GM10248 (cell line): ENCODE measurements around the gene TEX2.

Source experiments
- CTCF ChIA-PET: fragments of 300-600 bp; sonication (Branson Sonifier 250); formaldehyde crosslinking; extraction: SDS; loops from one replicate; lab custom pipeline; 2021; ENCODE audit warnings: antibody characterized with exemption; lab: Yijun Ruan, JAX
- POLR2A ChIA-PET: fragments of 350-650 bp; sonication (Branson Sonifier 250); formaldehyde crosslinking; extraction: SDS; loops from one replicate; lab custom pipeline; 2020; ENCODE audit warnings: antibody characterized with exemption; lab: Yijun Ruan, JAX
- DNase-seq: peaks from one replicate; pipeline ENCODE4 v3.0.0; 2012; ENCODE audit errors: extremely low spot score
- TF ChIP-seq, protein P1 (sequence below): IDR thresholded peaks from 2 replicates; pipeline ENCODE4 v1.5.1; 2012; ENCODE audit warnings: mild to moderate bottlenecking, low read depth; ENCODE audit errors: extremely low read depth, missing control alignments, control extremely low read depth

Gene TEX2

DNA sequence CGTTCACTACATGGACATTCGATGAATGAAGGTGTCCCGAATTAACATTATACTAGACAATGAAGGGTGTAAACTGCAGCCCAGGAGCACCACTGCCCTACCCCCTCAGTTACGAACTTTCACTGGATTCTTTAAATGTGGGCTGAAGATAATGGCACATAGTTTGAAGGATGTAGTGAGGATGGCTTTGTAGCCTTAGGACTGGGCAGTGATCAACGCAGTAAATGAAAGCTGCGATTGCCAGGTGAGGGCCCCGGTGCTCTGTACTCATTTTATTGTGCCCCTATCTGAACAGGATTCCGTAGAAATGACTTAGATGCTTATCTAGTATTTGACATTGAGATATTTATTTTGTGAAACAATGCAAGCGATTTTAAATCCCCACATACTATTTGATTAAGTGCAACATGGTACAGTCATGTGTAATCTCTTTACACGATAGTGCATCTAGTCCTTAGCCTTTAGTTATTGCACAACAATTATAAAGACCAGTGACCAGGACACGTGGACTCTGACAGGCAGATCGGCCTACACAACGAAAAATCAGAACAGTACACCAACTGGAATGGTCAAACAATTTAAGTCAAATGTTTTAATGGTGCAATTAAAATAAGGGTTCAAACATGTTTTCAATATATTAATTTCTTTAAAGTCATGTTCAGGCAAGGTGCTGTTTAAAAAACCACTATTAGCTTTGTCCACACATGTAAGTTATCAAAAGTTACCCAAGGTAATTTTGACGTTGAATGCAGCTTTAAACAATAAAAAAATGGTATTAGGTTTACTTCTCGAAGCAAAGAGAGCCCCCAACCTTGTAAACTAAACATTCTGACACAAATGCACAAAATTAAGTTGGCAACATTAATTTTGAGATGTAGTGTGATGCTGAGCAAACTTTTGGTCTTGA, 115.7 kb downstream of the TEX2 start:
- POLR2A ChIA-PET, result interaction anchor here (0.5 to 2.2 kb wide), 5 partner anchors 8 to 403 kb away, joined by 3 to 15 read pairs (median 5); no protein-coding TSS in a partner anchor
- CTCF ChIA-PET, result interaction anchor here (1.0 to 4.0 kb wide), 8 partner anchors 9 to 344 kb away, joined by 3 to 32 read pairs (median 6); no protein-coding TSS in a partner anchor
- no peak for DNase-seq
- TF ChIP-seq, protein P1, sequence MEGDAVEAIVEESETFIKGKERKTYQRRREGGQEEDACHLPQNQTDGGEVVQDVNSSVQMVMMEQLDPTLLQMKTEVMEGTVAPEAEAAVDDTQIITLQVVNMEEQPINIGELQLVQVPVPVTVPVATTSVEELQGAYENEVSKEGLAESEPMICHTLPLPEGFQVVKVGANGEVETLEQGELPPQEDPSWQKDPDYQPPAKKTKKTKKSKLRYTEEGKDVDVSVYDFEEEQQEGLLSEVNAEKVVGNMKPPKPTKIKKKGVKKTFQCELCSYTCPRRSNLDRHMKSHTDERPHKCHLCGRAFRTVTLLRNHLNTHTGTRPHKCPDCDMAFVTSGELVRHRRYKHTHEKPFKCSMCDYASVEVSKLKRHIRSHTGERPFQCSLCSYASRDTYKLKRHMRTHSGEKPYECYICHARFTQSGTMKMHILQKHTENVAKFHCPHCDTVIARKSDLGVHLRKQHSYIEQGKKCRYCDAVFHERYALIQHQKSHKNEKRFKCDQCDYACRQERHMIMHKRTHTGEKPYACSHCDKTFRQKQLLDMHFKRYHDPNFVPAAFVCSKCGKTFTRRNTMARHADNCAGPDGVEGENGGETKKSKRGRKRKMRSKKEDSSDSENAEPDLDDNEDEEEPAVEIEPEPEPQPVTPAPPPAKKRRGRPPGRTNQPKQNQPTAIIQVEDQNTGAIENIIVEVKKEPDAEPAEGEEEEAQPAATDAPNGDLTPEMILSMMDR, result no peak

DNA sequence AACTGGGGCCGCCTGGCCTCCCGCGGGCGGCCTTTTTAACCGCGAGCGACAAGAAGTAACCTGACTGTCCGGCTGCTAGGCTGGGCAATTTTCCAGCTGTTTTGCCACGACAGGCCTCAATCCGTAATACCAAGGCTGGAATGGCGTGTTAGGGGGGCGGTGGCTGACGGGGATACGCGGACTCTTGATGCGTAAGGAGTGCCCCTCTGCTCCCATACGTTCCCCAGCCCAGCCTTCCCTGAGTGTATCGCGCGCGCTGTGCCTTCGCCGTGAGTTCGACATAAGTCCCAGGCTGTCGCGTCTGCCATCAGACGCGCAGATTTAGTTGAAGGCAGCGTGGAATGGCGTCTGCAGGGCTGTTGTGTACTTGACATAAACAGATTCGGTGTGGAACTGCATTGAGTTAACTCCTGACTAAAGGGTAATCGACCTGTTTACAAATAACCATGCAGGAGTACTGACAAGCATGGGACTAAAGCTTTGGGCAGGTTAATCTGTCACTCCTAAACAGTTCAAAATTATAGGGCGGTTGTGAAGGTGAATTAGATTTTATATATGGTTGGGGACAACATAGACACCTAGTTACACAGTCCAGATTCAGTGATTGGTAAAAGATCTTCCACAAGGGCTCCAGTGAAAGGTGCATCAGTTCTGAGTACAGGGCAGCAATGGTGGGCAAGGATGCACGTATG, 116.5 kb downstream of the TEX2 start:
- ChIA-PET CTCF (interaction anchor here (0.6 to 6.4 kb wide), 7 partner anchors 14 to 135 kb away, joined by 3 to 65 read pairs (median 7); partner anchors contain the start of gene ERN1), POLR2A (interaction anchor here (0.6 to 2.2 kb wide), 29 partner anchors 9 to 404 kb away, joined by 3 to 45 read pairs (median 5); partner anchors contain the start of genes ERN1, ICAM2 and TEX2)
- TF ChIP-seq, protein P1, result no peak
- no peak for DNase-seq

DNA sequence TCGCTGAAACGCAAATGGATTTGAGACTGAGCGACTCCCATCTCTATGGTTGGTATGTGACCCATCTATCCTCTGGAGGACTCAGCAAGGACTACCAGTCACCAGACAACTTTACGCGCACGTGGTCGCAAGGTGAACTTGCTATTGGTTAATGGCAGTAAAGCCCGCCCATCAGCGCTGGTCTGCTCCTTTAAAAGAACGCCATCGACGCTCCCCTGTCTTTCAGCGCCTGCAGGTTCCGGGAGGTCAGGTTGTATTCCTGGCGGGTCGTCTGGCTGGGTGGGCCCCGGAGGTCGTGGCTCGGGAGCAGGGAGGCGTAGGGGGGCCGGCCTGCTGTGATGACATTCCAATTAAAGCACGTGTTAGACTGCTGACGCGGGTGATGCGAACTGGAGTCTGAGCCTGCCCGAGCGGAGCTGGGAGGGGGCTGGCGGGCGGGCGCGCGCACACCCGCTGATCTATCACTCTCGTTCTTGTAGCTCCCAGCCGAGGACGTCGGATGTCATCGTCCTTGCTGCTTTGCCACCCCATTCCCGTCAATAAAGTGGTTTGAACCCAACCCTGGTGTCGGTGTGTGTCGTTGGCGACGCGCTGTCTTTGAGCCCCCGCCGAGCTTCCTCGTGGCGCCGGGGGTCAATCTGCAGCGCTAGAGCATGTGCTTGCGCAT, 117.2 kb downstream of the TEX2 start:
- DNase-seq, result peak; percentile 97
- ChIA-PET CTCF (interaction anchor here (0.6 to 6.4 kb wide), 8 partner anchors 13 to 227 kb away, joined by 3 to 65 read pairs (median 3); partner anchors contain the start of gene ERN1), POLR2A (interaction anchor here (0.6 to 2.2 kb wide), 38 partner anchors 10 to 765 kb away, joined by 3 to 45 read pairs (median 4); partner anchors contain the start of genes ERN1, ICAM2 and TEX2)
- TF ChIP-seq, protein P1, result no peak

DNA sequence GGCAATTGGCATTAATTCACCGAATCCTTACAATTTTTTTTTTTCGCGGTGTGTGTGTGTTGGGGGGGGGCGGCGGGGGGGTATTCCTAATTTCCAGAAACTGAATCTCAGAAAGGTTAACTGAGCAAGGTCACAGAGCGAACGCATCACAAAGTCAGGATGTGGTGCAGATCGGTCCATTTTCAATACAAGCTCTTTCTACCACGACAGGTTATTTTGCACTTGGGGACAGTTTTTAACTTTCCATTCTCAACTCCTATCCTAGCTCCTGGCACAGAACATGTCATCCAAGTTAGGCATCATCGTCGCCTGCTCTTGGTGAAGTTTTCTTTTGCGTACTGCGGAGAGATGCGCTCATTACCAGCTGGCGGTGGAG, 117.7 kb downstream of the TEX2 start:
- ChIA-PET CTCF (interaction anchor here (1.1 to 6.4 kb wide), 7 partner anchors 13 to 226 kb away, joined by 3 to 65 read pairs (median 3); partner anchors contain the start of gene ERN1), POLR2A (interaction anchor here (0.6 to 2.2 kb wide), 30 partner anchors 11 to 765 kb away, joined by 3 to 45 read pairs (median 5); partner anchors contain the start of genes ERN1 and ICAM2)
- TF ChIP-seq, protein P1, result no peak
- DNase-seq, result no peak

DNA sequence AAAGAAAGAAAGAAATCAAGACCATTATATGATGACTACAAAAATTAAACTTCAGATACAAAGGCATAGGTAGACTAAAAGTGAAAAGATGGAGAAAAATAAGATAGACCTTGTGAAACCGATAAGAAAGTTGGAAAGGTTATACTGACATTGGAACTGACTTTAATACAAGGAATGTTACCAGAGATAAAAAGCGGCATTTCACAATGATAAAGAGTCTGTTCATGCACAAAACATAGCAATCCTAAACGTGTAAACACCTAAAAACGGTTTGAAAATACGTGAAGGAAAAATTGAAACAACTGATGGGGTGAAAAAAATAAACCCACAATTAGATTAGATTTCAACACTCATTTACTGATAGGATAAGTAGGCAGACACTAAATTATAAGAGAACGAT, 123.5 kb downstream of the TEX2 start:
- no peak for DNase-seq
- TF ChIP-seq, protein P1, result no peak
- POLR2A ChIA-PET, result no interaction called here
- CTCF ChIA-PET, result interaction anchor here (5.0 kb wide), 1 partner anchor 111 kb away, joined by 25 read pairs; no protein-coding TSS in a partner anchor
